Measurements from ENCODE around the gene ANK3. TPM values are rescaled to one million over a fixed set of nuclear protein-coding genes. Genes with fewer than 3 reads are reported as not detected.

The ANK3 gene
- total and polyA plus RNA-seq, 2 experiments from 2014 or later = 46.5 to 85.2 TPM

DNA sequence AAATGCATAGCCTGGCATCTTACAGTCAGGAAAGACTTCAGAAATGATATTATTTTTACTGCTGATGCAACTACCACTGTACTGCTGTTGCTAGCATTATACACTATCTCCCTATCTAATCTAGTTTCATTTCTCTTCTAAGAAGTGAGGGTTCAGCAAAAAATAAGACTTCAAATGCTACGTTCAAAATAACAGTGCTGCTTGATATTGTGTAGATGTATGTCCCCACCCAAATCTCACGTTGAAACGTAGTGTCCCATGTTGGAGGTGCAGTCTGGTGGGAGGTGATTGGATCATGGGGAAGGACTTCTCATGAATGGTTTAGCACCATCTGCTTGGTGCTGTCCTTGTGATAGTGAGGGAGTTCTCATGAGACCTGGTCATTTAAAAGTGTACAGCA, 129.4 kb downstream of the ANK3 start:
- Histone ChIP-seq H3K4me3 (no peak overlapping the region), H3K36me3 (ENCODE audit: insufficient read depth) (no peaks in the 10 kb centered on the region), H3K9me2 (ENCODE audit: insufficient read depth) (no peaks in the 10 kb centered on the region), H3K27me3 (ENCODE audit: insufficient read depth) (no peaks in the 10 kb centered on the region), H3K79me2 (replicated peaks; ENCODE audit: insufficient read depth) (no peaks in the 10 kb centered on the region), H4K20me1 (replicated peaks; ENCODE audit: insufficient read depth) (no peaks in the 10 kb centered on the region), H3F3A (replicated peaks; ENCODE audit: low read depth) (no peaks in the 10 kb centered on the region), H3K4me2 (no peak overlapping the region), H3K27ac (ENCODE audit: low read depth) (no peak overlapping the region), H3K4me1 (ENCODE audit: insufficient read depth) (peaks cover 23% of the 10 kb centered on the region), H2AFZ (no peak overlapping the region)
- H3K27me3 Mint-ChIP-seq (ENCODE audit: insufficient read depth, low read depth, poor library complexity) = no peaks in the 10 kb centered on the region
- ATAC-seq (no peak), DNase-seq (ENCODE audit: low spot score) (no peak)
- H3K4me1 Mint-ChIP-seq = peaks cover 19% of the 10 kb centered on the region
- no peaks in the 10 kb centered on the region for H3K9me3 Mint-ChIP-seq
- no peak overlapping the region for H3K27ac Mint-ChIP-seq
- no peaks in the 10 kb centered on the region; the same call in 2 of the 3 replicates for H3K36me3 Mint-ChIP-seq (ENCODE audit: low read depth)
- no peak overlapping the region for H3K4me3 Mint-ChIP-seq
- no peak for TF ChIP-seq EZH2phosphoT487 (IDR thresholded peaks at IDR 0.05; ENCODE audit: unreplicated experiment)
- TF ChIP-seq, protein P1, sequence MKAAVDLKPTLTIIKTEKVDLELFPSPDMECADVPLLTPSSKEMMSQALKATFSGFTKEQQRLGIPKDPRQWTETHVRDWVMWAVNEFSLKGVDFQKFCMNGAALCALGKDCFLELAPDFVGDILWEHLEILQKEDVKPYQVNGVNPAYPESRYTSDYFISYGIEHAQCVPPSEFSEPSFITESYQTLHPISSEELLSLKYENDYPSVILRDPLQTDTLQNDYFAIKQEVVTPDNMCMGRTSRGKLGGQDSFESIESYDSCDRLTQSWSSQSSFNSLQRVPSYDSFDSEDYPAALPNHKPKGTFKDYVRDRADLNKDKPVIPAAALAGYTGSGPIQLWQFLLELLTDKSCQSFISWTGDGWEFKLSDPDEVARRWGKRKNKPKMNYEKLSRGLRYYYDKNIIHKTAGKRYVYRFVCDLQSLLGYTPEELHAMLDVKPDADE (IDR thresholded peaks at IDR 0.05) = no peak
- no peak for TF ChIP-seq CREB1 (CRISPR knock-in tag; IDR thresholded peaks at IDR 0.05; ENCODE audit: low read depth)
- no peak for TF ChIP-seq JUNB (IDR thresholded peaks at IDR 0.05; ENCODE audit: unreplicated experiment)
- no peak for TF ChIP-seq ZNF331 (CRISPR knock-in tag; IDR thresholded peaks at IDR 0.05; ENCODE audit: low read depth)
- no peak for TF ChIP-seq STAT1 (IDR thresholded peaks at IDR 0.05; ENCODE audit: unreplicated experiment)
- no peak for TF ChIP-seq EZH2 (IDR thresholded peaks at IDR 0.05; ENCODE audit: low read depth, unreplicated experiment)
- TF ChIP-seq, protein P2, sequence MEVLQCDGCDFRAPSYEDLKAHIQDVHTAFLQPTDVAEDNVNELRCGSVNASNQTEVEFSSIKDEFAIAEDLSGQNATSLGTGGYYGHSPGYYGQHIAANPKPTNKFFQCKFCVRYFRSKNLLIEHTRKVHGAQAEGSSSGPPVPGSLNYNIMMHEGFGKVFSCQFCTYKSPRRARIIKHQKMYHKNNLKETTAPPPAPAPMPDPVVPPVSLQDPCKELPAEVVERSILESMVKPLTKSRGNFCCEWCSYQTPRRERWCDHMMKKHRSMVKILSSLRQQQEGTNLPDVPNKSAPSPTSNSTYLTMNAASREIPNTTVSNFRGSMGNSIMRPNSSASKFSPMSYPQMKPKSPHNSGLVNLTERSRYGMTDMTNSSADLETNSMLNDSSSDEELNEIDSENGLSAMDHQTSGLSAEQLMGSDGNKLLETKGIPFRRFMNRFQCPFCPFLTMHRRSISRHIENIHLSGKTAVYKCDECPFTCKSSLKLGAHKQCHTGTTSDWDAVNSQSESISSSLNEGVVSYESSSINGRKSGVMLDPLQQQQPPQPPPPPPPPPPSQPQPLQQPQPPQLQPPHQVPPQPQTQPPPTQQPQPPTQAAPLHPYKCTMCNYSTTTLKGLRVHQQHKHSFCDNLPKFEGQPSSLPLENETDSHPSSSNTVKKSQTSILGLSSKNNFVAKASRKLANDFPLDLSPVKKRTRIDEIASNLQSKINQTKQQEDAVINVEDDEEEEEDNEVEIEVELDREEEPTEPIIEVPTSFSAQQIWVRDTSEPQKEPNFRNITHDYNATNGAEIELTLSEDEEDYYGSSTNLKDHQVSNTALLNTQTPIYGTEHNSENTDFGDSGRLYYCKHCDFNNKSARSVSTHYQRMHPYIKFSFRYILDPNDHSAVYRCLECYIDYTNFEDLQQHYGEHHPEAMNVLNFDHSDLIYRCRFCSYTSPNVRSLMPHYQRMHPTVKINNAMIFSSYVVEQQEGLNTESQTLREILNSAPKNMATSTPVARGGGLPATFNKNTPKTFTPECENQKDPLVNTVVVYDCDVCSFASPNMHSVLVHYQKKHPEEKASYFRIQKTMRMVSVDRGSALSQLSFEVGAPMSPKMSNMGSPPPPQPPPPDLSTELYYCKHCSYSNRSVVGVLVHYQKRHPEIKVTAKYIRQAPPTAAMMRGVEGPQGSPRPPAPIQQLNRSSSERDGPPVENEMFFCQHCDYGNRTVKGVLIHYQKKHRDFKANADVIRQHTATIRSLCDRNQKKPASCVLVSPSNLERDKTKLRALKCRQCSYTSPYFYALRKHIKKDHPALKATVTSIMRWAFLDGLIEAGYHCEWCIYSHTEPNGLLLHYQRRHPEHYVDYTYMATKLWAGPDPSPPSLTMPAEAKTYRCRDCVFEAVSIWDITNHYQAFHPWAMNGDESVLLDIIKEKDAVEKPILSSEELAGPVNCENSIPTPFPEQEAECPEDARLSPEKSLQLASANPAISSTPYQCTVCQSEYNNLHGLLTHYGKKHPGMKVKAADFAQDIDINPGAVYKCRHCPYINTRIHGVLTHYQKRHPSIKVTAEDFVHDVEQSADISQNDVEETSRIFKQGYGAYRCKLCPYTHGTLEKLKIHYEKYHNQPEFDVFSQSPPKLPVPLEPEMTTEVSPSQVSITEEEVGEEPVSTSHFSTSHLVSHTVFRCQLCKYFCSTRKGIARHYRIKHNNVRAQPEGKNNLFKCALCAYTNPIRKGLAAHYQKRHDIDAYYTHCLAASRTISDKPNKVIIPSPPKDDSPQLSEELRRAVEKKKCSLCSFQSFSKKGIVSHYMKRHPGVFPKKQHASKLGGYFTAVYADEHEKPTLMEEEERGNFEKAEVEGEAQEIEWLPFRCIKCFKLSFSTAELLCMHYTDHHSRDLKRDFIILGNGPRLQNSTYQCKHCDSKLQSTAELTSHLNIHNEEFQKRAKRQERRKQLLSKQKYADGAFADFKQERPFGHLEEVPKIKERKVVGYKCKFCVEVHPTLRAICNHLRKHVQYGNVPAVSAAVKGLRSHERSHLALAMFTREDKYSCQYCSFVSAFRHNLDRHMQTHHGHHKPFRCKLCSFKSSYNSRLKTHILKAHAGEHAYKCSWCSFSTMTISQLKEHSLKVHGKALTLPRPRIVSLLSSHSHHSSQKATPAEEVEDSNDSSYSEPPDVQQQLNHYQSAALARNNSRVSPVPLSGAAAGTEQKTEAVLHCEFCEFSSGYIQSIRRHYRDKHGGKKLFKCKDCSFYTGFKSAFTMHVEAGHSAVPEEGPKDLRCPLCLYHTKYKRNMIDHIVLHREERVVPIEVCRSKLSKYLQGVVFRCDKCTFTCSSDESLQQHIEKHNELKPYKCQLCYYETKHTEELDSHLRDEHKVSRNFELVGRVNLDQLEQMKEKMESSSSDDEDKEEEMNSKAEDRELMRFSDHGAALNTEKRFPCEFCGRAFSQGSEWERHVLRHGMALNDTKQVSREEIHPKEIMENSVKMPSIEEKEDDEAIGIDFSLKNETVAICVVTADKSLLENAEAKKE (CRISPR knock-in tag; IDR thresholded peaks at IDR 0.05) = no peak
- no peak for TF ChIP-seq NANOG (IDR thresholded peaks at IDR 0.05; ENCODE audit: borderline replicate concordance)
- no peak for TF ChIP-seq POLR2AphosphoS5 (IDR thresholded peaks at IDR 0.05; ENCODE audit: low read depth)
- TF ChIP-seq ZNF114 (CRISPR knock-in tag; IDR thresholded peaks at IDR 0.05) = no peak
- TF ChIP-seq, protein P3, sequence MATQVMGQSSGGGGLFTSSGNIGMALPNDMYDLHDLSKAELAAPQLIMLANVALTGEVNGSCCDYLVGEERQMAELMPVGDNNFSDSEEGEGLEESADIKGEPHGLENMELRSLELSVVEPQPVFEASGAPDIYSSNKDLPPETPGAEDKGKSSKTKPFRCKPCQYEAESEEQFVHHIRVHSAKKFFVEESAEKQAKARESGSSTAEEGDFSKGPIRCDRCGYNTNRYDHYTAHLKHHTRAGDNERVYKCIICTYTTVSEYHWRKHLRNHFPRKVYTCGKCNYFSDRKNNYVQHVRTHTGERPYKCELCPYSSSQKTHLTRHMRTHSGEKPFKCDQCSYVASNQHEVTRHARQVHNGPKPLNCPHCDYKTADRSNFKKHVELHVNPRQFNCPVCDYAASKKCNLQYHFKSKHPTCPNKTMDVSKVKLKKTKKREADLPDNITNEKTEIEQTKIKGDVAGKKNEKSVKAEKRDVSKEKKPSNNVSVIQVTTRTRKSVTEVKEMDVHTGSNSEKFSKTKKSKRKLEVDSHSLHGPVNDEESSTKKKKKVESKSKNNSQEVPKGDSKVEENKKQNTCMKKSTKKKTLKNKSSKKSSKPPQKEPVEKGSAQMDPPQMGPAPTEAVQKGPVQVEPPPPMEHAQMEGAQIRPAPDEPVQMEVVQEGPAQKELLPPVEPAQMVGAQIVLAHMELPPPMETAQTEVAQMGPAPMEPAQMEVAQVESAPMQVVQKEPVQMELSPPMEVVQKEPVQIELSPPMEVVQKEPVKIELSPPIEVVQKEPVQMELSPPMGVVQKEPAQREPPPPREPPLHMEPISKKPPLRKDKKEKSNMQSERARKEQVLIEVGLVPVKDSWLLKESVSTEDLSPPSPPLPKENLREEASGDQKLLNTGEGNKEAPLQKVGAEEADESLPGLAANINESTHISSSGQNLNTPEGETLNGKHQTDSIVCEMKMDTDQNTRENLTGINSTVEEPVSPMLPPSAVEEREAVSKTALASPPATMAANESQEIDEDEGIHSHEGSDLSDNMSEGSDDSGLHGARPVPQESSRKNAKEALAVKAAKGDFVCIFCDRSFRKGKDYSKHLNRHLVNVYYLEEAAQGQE (IDR thresholded peaks at IDR 0.05; ENCODE audit: unreplicated experiment) = no peak
- TF ChIP-seq, protein P4, sequence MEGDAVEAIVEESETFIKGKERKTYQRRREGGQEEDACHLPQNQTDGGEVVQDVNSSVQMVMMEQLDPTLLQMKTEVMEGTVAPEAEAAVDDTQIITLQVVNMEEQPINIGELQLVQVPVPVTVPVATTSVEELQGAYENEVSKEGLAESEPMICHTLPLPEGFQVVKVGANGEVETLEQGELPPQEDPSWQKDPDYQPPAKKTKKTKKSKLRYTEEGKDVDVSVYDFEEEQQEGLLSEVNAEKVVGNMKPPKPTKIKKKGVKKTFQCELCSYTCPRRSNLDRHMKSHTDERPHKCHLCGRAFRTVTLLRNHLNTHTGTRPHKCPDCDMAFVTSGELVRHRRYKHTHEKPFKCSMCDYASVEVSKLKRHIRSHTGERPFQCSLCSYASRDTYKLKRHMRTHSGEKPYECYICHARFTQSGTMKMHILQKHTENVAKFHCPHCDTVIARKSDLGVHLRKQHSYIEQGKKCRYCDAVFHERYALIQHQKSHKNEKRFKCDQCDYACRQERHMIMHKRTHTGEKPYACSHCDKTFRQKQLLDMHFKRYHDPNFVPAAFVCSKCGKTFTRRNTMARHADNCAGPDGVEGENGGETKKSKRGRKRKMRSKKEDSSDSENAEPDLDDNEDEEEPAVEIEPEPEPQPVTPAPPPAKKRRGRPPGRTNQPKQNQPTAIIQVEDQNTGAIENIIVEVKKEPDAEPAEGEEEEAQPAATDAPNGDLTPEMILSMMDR (conservative IDR thresholded peaks at IDR 0.05; ENCODE audit: low read depth in 2 of 2) = no peak

All from GM23338 (cell line).